Stimulated activated CD4-positive, alpha-beta T cell treated with anti-CD3 and anti-CD28 coated beads, TNF-alpha, amount 100 ng/mL, for 48 hours (primary cell): ENCODE data around the gene MCF2L2.
A peak's percentile ranks its signal among the peaks of the same experiment; 100 is the strongest.

Experiments
- DNase-seq, 3 donors: peaks; one replicate each; pipeline ENCODE4 v3.0.0-alpha.2; 2020; ENCODE audit warnings: low read depth in 3 of 3

Gene MCF2L2

GRCh38 chr3:183163563-183163962, 264.9 kb downstream of the MCF2L2 start:
- DNase-seq: no peak

- no peak for DNase-seq
These were observed 266.7 kb downstream of the MCF2L2 start for GRCh38 chr3:183161552-183162336.

- DNase-seq: no peak
These were observed 267.8 kb downstream of the MCF2L2 start for GRCh38 chr3:183160616-183161015.

- DNase-seq: no peak
These were observed 269.1 kb downstream of the MCF2L2 start for GRCh38 chr3:183159333-183159732.

- DNase-seq: peak in 2 of 3 donors; percentile 21 to 31
These were observed 269.8 kb downstream of the MCF2L2 start for GRCh38 chr3:183158551-183159006.

GRCh38 chr3:183158113-183158512, 270.3 kb downstream of the MCF2L2 start:
- no peak for DNase-seq

- no peak for DNase-seq
These were observed 272.2 kb downstream of the MCF2L2 start for GRCh38 chr3:183156266-183156665.

- DNase-seq: no peak
These were observed 272.9 kb downstream of the MCF2L2 start for GRCh38 chr3:183155499-183155898.

GRCh38 chr3:183153210-183153950, 275.0 kb downstream of the MCF2L2 start:
- no peak for DNase-seq

- DNase-seq: no peak
These were observed 276.5 kb downstream of the MCF2L2 start for GRCh38 chr3:183151821-183152351.

- DNase-seq: no peak
These were observed 277.3 kb downstream of the MCF2L2 start for GRCh38 chr3:183151086-183151485.

GRCh38 chr3:183149915-183150750, 278.3 kb downstream of the MCF2L2 start:
- DNase-seq: no peak

GRCh38 chr3:183148056-183148455, 280.4 kb downstream of the MCF2L2 start:
- no peak for DNase-seq

- no peak for DNase-seq
These were observed 284.1 kb downstream of the MCF2L2 start for GRCh38 chr3:183144363-183144762.

- DNase-seq: no peak
These were observed 286.2 kb downstream of the MCF2L2 start for GRCh38 chr3:183142199-183142598.

- no peak for DNase-seq
These were observed 293.6 kb downstream of the MCF2L2 start for GRCh38 chr3:183134844-183135243.

GRCh38 chr3:183132409-183132808, 296.0 kb downstream of the MCF2L2 start:
- DNase-seq: no peak

- DNase-seq: no peak
These were observed 296.7 kb downstream of the MCF2L2 start for GRCh38 chr3:183131735-183132134.

GRCh38 chr3:183131186-183131725, 297.2 kb downstream of the MCF2L2 start:
- DNase-seq: no peak

- DNase-seq: no peak
These were observed 299.2 kb downstream of the MCF2L2 start for GRCh38 chr3:183129243-183129642.

- no peak for DNase-seq
These were observed 299.7 kb downstream of the MCF2L2 start for GRCh38 chr3:183128709-183129108.
